ENCODE results near the gene ACADS.

Gene ACADS

DNA sequence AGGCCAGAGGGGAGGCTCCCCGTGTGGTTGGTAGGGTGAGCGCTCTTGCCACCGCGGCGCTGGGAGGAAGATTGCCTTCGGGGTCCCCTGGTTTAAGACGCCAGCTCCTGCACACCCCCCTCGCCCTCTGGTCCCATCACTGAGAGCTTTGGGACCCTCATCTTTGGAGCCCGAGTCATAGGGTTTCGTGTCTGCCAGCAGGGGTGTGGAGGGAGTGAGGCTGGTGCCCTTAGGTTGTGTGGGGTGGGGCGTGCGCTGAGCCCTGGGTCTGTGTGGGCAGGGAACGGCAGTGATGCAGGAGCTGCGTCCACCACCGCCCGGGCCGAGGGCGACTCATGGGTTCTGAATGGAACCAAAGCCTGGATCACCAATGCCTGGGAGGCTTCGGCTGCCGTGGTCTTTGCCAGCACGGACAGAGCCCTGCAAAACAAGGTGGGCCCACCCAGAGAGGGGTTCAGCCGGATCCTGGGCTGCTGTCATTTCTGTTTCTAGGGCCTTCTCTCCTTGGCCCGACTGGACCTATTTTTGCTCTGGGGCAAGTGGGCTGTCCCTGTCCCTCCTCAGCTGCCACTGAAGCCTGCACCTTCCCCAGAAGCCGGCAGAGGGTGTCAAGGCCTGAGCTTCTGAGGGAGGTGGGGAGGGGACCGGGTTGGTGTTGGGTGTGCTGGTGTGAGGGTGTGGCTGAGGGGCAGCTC, 12.1 kb downstream of the ACADS start:
- Histone ChIP-seq H3K27me3 (ENCODE audit: low read depth, low read length) (no peaks in the 10 kb centered on the region), H3K4me3 (ENCODE audit: low read length) (no peak overlapping the region), H3K4me1 (ENCODE audit: low read length) (no peaks in the 10 kb centered on the region), H3K9ac (ENCODE audit: low read length) (no peak overlapping the region), H4K20me1 (ENCODE audit: insufficient read depth, low read length) (no peaks in the 10 kb centered on the region), H3K36me3 (replicated peaks; ENCODE audit: low read depth, low read length) (no peaks in the 10 kb centered on the region), H3K9me3 (ENCODE audit: insufficient read depth, low read length) (no peaks in the 10 kb centered on the region), H3K27ac (ENCODE audit: low read length) (no peak overlapping the region), H3K4me2 (ENCODE audit: low read length) (no peak overlapping the region), H2AFZ (ENCODE audit: low read depth, low read length) (no peak overlapping the region), H3K79me2 (ENCODE audit: low read length) (no peaks in the 10 kb centered on the region)
- TF ChIP-seq EZH2phosphoT487 (IDR thresholded peaks at IDR 0.05; ENCODE audit: low read depth) = no peak
- peak; percentile 49 for TF ChIP-seq CTCF (IDR thresholded peaks at IDR 0.05; ENCODE audit: low read depth, low read length)

DNA sequence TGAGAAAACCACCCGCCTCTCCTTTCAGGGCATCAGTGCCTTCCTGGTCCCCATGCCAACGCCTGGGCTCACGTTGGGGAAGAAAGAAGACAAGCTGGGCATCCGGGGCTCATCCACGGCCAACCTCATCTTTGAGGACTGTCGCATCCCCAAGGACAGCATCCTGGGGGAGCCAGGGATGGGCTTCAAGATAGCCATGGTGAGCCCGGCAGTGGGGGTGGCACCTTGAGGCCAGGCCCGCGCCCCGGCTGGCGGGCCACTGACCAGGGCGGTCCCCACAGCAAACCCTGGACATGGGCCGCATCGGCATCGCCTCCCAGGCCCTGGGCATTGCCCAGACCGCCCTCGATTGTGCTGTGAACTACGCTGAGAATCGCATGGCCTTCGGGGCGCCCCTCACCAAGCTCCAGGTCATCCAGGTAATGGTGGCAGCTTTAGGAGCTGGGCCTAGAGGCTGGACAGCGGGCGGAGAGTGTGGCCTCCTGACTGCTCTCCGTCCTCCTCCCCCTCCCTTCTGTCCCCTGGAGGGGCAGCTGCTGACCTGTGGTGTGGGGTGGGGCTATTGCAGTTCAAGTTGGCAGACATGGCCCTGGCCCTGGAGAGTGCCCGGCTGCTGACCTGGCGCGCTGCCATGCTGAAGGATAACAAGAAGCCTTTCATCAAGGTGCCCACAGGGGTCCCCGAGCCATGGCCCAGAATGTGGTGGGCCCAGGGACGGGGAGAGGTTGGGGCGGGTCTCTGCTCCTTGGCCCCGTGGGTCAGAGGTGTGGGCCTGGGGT, 12.8 kb downstream of the ACADS start:
- Histone ChIP-seq H4K20me1 (ENCODE audit: insufficient read depth, low read length) (no peaks in the 10 kb centered on the region), H3K9me3 (ENCODE audit: insufficient read depth, low read length) (no peaks in the 10 kb centered on the region), H3K4me3 (ENCODE audit: low read length) (no peak overlapping the region), H3K36me3 (replicated peaks; ENCODE audit: low read depth, low read length) (no peaks in the 10 kb centered on the region), H3K4me1 (ENCODE audit: low read length) (no peaks in the 10 kb centered on the region), H3K27ac (ENCODE audit: low read length) (no peak overlapping the region), H3K9ac (ENCODE audit: low read length) (no peak overlapping the region), H3K4me2 (ENCODE audit: low read length) (no peak overlapping the region), H2AFZ (ENCODE audit: low read depth, low read length) (no peak overlapping the region), H3K79me2 (ENCODE audit: low read length) (no peaks in the 10 kb centered on the region), H3K27me3 (ENCODE audit: low read depth, low read length) (no peaks in the 10 kb centered on the region)
- TF ChIP-seq EZH2phosphoT487 (IDR thresholded peaks at IDR 0.05; ENCODE audit: low read depth) (no peak), CTCF (IDR thresholded peaks at IDR 0.05; ENCODE audit: low read depth, low read length) (no peak)

DNA sequence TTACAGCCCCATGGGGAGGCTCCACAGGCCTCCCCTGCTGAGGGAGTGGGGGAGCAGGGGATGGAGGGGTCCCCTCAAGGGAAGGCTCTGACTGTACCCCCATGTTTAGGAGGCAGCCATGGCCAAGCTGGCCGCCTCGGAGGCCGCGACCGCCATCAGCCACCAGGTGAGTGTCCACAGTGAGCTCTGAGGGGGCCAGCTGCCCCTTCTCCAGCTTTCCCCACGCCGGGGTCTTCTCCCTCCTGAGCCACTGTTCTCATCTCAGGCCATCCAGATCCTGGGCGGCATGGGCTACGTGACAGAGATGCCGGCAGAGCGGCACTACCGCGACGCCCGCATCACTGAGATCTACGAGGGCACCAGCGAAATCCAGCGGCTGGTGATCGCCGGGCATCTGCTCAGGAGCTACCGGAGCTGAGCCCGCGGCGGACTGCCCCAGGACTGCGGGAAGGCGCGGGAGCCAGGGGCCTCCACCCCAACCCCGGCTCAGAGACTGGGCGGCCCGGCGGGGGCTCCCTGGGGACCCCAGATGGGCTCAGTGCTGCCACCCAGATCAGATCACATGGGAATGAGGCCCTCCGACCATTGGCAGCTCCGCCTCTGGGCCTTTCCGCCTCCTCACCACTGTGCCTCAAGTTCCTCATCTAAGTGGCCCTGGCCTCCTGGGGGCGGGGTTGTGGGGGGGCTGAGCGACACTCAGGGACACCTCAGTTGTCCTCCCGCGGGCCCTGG, 13.6 kb downstream of the ACADS start:
- Histone ChIP-seq H3K4me2 (ENCODE audit: low read length) (no peak overlapping the region), H3K27me3 (ENCODE audit: low read depth, low read length) (no peaks in the 10 kb centered on the region), H3K79me2 (ENCODE audit: low read length) (no peaks in the 10 kb centered on the region), H3K9me3 (ENCODE audit: insufficient read depth, low read length) (no peaks in the 10 kb centered on the region), H2AFZ (ENCODE audit: low read depth, low read length) (no peak overlapping the region), H3K27ac (ENCODE audit: low read length) (no peak overlapping the region), H4K20me1 (ENCODE audit: insufficient read depth, low read length) (no peaks in the 10 kb centered on the region), H3K36me3 (replicated peaks; ENCODE audit: low read depth, low read length) (no peaks in the 10 kb centered on the region), H3K4me3 (ENCODE audit: low read length) (no peak overlapping the region), H3K9ac (ENCODE audit: low read length) (no peak overlapping the region), H3K4me1 (ENCODE audit: low read length) (no peaks in the 10 kb centered on the region)
- TF ChIP-seq EZH2phosphoT487 (IDR thresholded peaks at IDR 0.05; ENCODE audit: low read depth) = no peak
- no peak for TF ChIP-seq CTCF (IDR thresholded peaks at IDR 0.05; ENCODE audit: low read depth, low read length)
